WERI-Rb-1 (cell line): Measurements from ENCODE around the gene CAMTA1.

Source experiments
- DNase-seq: peaks from one replicate; pipeline ENCODE4 v3.0.0-alpha.2; 2020
- H3K27ac ChIP-seq: fragments of 250-450 bp; sonication (Bioruptor Pico); 2 replicates; pipeline ENCODE4 v1.5.1; 2020; ENCODE audit warnings: mild to moderate bottlenecking, moderate library complexity
- H3K27me3 ChIP-seq: fragments of 250-450 bp; sonication (Bioruptor Pico); 2 replicates; pipeline ENCODE4 v1.5.1; 2021; ENCODE audit warnings: mild to moderate bottlenecking, low read depth, moderate library complexity; ENCODE audit not compliant: insufficient read depth, severe bottlenecking
- H3K36me3 ChIP-seq: fragments of 250-450 bp; sonication (Bioruptor Pico); 2 replicates; pipeline ENCODE4 v1.5.1; 2020; ENCODE audit warnings: mild to moderate bottlenecking, moderate library complexity
- H3K4me3 ChIP-seq: 2 replicates; pipeline ENCODE4 v1.5.1; 2011; ENCODE audit warnings: low read depth, mild to moderate bottlenecking, control low read depth, low read length
- H3K9me3 ChIP-seq: fragments of 250-450 bp; sonication (Bioruptor Pico); 2 replicates; pipeline ENCODE4 v1.5.1; 2021; ENCODE audit warnings: mild to moderate bottlenecking, moderate library complexity; ENCODE audit not compliant: severe bottlenecking
- CTCF ChIP-seq: IDR thresholded peaks from 2 replicates; pipeline ENCODE4 v1.5.1; 2011; ENCODE audit warnings: low read depth, mild to moderate bottlenecking, control low read depth, inconsistent platforms, low read length

Gene CAMTA1

DNA sequence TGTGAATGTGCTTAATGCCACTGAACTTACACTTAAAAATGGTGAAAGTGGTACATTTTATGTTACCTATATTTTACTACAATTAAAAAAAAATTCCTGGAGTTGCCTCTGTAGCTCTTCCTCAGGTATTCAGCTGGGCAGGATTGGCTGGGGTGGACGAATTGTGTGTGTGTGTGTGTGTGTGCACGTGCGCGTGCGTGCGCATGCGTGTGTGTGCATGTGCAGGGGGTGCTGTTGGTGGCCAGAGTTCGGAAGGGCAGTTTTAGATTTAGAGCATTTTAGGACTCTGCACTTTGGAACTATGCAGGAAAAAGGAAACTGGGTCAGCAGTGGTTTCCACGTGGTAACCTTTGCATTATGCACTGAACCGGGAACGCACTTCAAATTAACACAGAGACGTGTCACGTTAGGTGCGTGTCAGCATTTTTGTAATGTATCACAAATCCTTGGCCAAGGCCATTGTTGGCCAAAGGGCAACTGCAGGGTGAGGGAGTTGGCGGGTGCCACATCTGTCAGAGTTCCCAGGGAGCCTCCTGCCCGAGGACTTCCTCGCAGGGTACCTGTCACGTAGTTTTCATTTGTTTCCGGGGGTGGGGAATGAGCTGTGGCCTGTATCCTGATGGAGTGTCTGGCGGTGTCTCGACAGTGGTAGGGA lies 312.8 kb downstream of the CAMTA1 start:
- no peak for TF ChIP-seq CTCF
- Histone ChIP-seq H3K27ac (no peak overlapping the region), H3K27me3 (no peaks in the 10 kb centered on the region), H3K36me3 (no peaks in the 10 kb centered on the region), H3K9me3 (no peaks in the 10 kb centered on the region), H3K4me3 (no peak overlapping the region)
- no peak for DNase-seq

DNA sequence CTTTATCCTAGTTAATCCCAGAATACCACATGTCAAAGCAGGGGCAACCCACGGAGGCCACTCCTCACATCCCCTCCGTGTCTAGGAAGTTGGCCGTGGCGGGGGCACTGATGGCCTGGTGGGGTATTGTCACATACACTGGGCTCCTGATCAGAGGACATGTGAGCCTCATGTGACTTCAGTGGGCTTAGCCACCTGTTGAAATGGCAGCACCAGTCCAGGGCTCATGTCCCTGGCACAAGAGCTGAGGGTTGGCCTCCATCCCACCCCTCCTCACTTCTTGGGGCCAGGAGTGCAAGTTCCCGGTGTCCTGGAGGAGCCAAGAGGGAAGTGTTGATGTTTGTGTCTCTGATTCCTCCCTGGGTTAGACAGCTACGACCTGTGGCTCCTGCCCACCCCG lies 313.4 kb downstream of the CAMTA1 start:
- no peaks in the 10 kb centered on the region for H3K27me3 ChIP-seq
- no peak for TF ChIP-seq CTCF
- no peaks in the 10 kb centered on the region for H3K9me3 ChIP-seq
- H3K36me3 ChIP-seq: no peaks in the 10 kb centered on the region
- no peak overlapping the region for H3K4me3 ChIP-seq
- no peak for DNase-seq
- H3K27ac ChIP-seq: no peak overlapping the region

GRCh38 chr1:7100479-7100878 lies 315.2 kb downstream of the CAMTA1 start:
- no peaks in the 10 kb centered on the region for H3K36me3 ChIP-seq
- TF ChIP-seq CTCF: no peak
- no peaks in the 10 kb centered on the region for H3K9me3 ChIP-seq
- no peak overlapping the region for H3K27ac ChIP-seq
- no peak for DNase-seq
- no peaks in the 10 kb centered on the region for H3K27me3 ChIP-seq
- H3K4me3 ChIP-seq: no peak overlapping the region

DNA sequence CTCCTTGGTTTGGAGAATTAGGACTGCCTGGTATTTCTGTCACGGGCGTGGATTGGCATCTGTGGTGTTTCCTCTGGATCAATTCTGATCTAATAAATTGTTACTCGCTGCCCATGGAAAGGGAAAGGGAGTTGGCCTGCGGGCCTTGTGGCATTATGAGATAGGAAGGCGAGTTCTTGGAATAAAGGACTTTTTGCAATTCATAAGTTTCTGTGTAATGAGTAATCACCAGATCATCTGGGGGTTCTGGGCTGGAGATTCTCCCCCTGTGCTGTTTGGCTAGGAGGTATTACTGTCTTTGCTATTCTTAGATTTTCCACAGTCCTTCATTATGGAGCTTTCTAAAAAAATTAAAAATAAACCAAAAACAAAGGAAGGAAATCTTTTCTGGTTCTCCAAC lies 315.9 kb downstream of the CAMTA1 start:
- H3K36me3 ChIP-seq: no peaks in the 10 kb centered on the region
- H3K27ac ChIP-seq: no peak overlapping the region
- TF ChIP-seq CTCF: no peak
- no peak overlapping the region for H3K4me3 ChIP-seq
- no peaks in the 10 kb centered on the region for H3K9me3 ChIP-seq
- H3K27me3 ChIP-seq: no peaks in the 10 kb centered on the region
- DNase-seq: no peak

- no peaks in the 10 kb centered on the region for H3K9me3 ChIP-seq
- no peak for TF ChIP-seq CTCF
- no peak overlapping the region for H3K27ac ChIP-seq
- H3K36me3 ChIP-seq: no peaks in the 10 kb centered on the region
- DNase-seq: no peak
- H3K27me3 ChIP-seq: no peaks in the 10 kb centered on the region
- no peak overlapping the region for H3K4me3 ChIP-seq
These were observed 318.1 kb downstream of the CAMTA1 start for GRCh38 chr1:7103361-7103782.

DNA sequence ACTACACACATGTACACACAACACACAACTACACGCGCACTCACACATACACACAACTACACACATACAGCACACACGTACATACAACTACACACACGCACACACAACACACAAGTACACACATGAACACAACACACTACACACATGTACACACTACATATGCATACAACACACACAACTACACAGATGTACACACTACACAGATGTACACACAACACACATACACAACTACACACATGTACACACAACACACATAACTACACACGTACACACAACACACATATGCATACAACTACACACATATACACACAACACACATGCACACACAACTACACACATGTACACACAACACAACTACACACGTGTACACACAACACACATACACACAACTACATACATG lies 318.6 kb downstream of the CAMTA1 start:
- no peaks in the 10 kb centered on the region for H3K36me3 ChIP-seq
- no peak overlapping the region for H3K4me3 ChIP-seq
- no peak overlapping the region for H3K27ac ChIP-seq
- peaks cover 2% of the 10 kb centered on the region for H3K9me3 ChIP-seq
- no peaks in the 10 kb centered on the region for H3K27me3 ChIP-seq
- TF ChIP-seq CTCF: no peak
- no peak for DNase-seq
